ENCODE results near the gene SYT14.
"Not testable (repeated sequence)": the region's sequence is repeated elsewhere in the genome, so short reads cannot be mapped to it uniquely, and the experiment has no call there.

SYT14 gene

DNA sequence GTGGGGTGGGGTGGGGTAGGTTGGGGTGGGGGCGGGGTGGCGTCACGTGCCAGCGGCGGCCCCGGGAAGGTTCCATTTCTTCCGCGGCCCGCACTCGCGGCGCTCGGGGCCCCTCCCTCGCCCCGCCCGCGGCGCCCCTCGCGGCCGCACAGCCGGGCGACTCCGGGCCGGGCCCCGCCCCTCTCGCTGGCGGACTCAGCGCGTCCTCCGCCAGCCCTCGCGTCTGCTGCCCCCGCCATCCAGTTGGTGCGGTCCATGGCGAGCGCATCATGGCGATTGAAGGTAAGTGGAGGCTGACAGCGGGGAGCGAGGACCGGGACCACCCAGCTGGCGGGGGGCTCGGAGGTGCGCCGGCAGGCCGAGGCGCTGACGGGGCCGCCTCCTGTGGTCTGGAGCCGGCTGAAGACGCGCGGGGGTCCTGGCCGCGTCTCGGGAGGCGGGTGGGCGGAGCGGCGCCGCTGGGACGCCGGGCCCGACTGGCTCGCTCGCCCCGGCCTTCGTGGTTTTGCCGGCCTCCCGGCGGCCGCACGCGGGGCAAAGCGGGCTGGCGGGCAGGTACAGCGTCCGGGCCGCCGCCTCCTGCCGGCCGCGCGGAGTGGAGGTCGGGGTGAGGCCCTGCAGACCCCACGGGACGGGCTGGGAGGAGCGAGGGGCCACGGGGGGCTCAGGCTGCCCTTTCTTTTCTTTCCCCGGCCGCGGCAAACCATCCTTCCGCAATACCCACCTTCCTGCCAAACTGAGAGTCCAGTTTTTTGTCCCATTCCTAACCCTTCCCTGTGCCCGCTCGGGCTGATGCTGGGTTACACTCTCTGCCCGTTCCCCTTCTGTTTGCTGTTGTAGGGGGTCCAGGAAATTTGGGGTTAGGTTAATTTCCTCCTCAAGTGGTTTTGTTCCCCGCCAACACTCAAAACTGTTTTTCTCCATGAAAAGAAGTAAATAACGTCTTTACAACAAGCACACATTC is at the start of gene SYT14:
Gene SYT14, plus strand, starts transcription at position 222 of the 964 bp plus-strand sequence. Its CDS starts 48 bp downstream, at position 270.
- peak; percentile 83 for DNase-seq

DNA sequence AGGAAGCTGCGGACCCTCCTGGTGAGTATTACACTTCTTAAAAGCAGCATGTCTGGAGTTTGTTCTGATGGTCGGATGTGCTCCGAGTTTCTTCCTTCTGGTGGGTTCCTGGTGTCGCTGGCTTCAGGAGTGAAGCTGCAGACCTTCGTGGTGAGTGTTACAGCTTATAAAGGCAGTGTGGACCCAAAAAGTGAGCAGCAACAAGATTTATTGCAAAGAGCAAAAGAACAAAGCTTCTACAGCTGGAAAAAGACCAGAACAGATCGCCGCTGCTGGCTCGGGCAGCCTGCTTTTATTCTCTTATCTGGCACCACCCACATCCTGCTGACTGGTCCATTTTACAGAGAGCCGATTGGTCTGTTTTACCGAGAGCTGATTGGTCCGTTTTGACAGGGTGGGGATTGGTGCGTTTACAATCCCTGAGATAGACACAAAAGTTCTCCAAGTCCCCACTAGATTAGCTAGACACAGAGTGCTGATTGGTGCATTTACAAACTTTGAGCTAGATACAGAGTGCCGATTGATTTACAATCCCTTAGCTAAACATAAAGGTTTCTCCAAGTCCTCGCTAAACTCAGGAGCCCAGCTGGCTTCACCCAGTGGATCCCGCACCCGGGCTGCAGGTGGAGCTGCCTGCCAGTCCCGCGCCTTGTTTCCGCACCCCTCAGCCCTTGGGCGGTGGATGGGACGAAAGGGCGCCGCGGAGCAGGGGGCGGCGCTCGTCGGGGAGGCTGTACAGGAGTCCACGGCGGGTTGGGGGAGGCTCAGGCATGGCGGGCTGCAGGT is 49.5 kb upstream of the SYT14 start:
- not testable (repeated sequence) for DNase-seq

DNA sequence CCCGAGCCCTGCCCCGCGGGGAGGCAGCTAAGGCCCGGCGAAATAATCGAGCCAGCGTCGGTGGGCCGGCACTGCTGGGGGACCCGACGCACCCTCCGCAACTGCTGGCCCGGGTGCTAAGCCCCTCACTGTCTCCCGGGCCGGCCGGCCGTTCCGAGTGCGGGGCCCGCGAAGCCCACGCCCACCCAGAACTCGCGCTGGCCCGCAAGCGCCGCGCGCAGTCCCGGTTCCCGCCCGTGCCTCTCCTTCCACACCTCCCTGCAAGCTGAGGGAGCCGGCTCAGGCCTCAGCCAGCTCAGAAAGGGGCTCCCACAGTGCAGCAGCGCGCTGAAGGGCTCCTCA is 49.0 kb upstream of the SYT14 start:
- no peak for DNase-seq

DNA sequence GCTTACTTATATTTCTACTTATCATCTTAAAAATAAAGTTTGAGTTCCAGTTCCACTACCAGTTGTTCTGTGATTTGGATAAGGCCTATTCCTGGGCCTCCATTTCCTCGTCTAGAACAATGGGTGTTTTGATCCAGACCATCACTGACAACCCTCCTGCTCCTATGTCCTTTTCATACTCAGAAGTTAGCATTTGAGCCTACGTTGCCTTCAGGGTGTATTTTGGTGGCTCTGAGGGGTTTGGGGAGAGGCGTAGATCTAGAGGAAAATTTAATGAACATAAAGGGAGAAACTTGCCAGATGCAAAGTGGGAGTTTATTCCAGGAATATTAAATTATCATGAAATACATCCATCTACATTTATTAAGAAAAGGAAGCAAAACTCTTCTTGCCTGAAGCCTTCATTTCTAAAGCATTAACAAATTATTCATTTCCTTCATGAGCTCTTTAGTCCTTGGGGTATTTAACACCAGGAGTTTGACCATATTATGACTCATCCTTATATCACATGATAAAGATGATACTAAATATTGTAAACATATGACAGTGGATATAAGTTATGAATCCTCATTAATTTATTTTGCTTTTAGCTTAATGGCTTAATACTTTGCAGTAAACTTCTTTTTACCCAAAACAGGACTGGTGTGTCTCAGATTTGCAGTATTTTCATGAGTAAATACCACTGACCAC is 47.2 kb upstream of the SYT14 start:
- no peak for DNase-seq

DNA sequence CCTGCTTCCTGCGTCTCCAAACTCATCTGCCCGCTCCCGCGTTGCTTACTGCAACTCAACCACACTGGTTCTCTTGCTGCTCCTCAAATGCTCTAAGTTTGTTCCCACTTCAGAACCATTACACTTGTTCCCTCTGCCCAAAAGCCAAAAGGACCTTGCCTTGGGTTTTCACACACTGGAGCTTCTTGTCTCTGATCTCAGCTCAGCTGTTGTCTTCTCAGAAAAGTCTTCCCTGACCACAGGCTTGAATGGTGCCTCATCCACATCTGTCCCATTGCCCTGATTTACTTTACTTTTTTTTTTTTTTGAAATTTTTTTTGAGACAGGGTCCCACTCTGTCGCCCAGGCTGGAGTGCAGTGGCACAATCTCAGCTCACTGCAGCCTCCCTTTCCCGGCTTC is 44.3 kb upstream of the SYT14 start:
- DNase-seq = no peak

DNA sequence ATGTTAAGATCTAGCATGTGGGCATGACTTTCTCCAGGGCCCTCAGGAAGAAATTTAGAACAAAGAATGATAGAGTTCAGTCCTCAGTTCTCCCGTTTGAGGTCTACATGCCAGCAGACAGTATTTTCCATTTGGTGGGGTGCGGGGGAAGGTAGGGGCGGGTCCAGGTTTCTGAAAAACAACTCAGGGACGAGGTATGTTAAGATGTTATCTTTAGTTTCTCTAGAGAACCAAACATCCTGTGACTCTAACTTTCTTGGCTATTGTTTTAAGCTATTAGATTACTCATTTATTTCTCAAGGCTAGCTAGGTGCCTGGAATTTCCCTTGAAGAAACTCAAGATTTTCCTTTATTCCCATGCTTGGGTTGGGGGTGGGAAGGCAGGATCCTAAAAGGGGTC is 42.3 kb upstream of the SYT14 start:
- no peak for DNase-seq

DNA sequence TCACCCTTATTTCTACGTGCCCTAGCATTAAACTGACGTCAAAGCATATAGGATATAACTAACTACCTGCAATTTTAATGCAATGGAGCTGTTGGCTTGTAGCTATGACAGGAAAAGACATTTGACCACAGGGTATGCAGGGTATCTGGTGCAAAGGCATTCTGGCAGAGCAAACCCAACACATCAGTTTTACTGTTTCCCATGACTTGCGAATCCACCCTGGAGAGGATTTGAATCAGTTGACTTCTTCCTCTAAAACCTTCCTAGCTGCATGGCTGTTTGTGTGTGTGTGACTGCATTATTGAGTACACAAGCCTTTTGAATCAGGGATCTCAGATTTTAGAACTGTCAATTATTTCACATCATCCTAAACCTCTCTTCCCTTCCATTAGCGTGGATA is 41.7 kb upstream of the SYT14 start:
- DNase-seq = no peak

DNA sequence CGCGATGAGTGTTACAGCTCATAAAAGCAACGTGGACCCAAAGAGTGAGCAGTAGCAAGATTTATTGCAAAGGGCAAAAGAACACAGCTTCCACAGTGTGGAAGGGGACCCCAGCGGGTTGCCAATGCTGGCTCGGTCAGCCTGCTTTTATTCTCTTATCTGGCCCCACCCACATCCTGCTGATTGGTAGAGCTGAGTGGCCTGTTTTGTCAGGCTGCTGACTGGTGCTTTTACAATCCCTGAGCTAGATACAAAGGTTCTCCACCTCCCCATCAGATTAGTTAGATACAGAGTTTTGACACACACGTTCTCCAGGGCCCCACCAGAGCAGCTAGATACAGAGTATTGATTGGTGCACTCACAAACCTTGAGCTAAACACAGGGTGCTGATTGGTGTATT is 39.7 kb upstream of the SYT14 start:
- DNase-seq = not testable (repeated sequence)

DNA sequence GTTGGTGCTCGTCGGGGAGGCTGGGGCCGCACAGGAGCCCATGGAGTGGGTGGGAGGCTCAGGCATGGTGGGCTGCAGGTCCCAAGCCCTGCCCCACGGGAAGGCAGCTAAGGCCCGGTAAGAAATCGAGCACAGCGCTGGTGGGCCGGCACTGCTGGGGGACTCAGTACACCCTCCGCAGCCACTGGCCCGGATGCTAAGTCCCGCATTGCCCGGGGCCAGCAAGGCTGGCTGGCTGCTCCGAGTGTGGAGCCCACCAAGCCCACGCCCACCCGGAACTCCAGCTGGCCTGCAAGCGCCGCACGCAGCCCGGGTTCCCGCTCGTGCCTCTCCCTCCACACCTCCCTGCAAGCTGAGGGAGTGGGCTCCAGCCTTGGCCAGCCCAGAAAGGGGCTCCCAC is 39.2 kb upstream of the SYT14 start:
- DNase-seq = not testable (repeated sequence)

DNA sequence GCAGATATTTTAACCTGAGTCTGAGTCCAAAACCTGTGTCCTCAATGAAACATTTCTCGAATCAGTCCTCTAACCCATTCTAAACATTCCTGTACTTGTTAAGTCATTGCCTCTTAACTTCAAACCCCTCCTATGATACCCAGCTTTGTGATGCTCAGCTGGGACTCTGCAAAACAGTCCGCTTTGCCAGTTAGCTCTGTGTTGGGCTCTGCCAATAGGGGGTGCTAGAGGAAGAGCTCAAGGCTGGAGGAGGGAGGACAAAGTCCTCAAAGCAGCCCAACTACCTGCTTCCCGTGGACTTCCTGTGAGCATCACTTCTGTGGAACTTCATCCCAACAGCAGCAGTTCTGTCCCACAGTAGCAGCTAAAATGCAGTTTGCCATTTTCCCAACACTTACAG is 38.1 kb upstream of the SYT14 start:
- peak; percentile 9 for DNase-seq

DNA sequence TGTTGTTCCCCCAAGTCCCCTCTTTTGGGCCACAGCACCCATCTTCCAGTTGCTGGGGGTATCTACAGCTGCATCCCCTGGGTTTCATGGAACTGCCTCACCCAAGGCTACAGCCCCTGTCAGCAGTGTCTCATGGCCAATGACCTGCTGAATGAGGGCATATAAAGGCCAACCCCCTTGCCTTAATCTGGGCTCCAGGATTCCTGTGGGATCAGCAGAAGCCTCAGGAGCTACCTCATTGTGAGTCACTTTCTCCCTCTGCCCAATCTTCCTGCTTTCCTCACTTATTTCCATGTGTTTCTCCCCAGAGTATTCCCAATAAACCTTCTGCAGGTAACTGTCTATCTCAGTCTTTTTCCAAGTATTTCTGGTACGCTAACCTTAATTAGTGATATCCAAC is 37.3 kb upstream of the SYT14 start:
- no peak for DNase-seq

DNA sequence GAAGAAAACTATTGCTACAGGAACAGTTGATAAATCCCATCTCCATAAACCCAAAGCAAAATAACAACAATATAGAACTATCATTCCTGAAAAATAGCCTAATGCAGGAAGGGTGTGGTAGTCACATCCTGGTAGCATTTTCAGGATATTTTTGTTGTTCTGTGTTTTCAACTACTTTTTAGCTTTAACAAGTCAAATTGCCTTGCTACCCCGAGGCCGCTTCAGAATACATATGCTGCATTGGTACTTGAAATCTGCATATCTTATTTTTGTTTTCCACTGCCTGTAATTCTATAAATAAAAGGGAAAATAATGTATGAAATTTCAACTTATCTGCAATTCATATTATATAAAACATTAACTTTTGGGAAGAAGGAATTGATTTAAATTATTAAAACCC is 36.8 kb upstream of the SYT14 start:
- no peak for DNase-seq

DNA sequence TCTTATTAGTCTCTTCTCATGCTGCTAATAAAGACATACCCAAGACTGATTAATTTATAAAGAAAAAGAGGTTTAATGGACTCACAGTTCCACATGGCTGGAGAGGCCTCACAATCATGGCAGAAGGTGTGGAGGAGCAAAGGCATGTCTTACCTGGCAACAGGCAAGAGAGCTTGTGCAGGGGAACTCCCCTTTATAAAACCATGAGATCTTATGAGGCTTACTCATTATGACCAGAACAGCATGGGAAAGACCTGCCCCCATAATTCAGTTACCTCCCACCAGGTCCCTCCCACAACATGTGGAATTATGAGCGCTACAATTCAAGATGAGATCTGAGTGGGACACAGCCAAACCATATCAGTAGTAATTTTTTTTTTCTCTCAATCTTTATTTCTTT is 33.2 kb upstream of the SYT14 start:
- DNase-seq = not testable (repeated sequence)

DNA sequence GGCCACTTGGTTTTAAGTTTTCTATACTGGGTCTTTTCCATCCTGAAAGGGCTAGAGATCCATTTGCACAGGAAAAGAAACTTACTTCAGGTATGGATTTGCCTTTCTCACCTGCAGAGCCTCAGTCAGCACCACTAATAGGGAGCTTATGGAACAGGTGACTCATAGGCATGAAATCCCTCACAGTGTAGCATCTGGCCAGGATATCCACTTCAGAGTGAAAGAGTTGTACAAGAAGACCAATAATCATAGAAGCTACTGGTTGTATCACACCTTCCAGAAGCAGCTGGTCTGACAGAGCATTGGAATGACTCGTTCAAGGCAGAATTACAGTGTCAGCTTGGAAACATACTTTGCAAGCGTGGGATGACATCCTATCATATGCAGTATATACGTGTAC is 26.3 kb upstream of the SYT14 start:
- no peak for DNase-seq

DNA sequence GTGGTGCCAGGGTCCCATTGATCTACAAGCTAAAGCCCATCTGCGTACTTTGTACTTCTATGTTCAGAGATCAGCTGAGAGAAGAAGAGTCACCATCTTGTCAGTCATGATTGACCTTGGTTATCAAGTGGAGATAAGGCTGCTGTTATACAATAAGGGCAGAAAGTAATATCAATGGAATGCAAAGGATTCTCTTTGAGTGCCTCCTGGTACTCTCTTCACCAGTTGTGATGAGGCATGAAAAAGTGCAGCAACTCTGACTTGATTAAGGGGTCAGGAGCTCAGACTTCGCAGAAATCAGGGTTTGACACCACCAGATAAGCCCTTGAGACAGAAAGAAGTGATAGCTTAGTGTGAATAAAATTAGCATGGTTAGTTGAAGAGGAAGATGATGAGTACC is 25.7 kb upstream of the SYT14 start:
- no peak for DNase-seq

DNA sequence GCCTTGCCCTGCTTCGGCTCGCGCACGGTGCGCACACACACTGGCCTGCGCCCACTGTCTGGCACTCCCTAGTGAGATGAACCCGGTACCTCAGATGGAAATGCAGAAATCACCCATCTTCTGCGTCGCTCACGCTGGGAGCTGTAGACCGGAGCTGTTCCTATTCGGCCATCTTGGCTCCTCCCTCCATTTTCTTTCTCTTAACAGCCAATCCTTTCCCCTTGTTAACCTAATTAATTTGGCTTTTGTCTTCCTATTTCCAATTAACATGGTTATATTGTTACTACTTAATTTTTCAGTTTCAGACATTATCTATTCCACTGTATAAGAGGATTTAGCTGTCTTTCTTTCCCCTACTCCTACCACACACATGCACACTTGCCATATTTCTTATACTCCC is 18.4 kb upstream of the SYT14 start:
- DNase-seq = not testable (repeated sequence)

DNA sequence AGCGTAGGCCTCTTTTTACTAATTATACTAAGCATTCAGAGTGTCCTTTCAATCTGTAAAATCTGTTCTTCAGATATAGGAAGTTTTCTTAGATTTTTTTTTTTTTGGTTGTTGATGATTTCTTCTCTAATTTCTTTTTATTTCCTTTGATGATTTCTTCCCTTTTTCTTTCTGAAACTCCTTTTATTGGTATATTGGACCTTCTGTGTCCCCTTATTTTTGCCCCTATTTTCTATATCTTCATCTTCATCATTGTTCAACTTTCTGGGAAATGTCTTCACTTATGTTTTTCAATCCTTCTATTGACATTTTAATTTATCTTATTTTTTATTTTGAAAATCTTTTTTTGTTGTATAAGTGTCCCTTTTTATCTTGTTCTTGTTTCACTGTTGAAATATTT is 17.2 kb upstream of the SYT14 start:
- DNase-seq = no peak

DNA sequence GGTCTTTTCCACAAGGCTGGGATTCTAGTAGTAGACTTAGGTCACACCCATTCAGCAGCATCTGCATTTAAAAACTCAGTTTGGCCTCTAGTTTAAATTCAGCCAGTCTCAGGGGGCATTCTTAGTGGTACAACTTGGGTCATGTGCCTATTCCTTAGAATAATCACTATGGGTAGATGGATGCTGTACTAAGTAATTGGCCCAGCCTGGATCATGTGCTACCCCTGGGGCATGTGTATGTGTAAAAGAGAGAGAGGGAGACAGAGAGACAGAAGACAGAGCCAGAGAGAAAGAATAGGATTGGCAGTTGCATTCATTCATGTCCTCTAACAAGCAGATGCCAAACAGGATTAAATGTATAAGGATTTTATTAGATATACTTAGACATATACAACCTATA is 13.6 kb upstream of the SYT14 start:
- DNase-seq = no peak

DNA sequence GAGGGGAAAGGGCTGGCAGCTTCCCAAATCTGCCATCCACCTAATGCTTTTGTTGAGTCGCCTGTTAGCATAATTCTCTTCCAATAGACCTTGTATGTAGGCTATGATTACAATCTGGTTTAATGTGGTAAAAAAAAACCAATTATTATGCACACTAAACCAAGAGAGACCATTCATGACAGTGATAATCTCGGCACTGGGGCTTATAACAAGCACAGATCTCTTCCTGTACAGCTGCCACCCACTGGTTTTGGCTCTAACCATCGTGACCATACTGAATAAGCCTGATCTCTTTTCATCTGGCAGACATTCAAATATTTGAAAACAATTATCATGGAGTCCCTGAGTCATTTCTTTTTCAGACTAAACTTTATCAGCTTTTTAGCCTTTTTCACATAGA is 12.0 kb upstream of the SYT14 start:
- peak; percentile 94 for DNase-seq

DNA sequence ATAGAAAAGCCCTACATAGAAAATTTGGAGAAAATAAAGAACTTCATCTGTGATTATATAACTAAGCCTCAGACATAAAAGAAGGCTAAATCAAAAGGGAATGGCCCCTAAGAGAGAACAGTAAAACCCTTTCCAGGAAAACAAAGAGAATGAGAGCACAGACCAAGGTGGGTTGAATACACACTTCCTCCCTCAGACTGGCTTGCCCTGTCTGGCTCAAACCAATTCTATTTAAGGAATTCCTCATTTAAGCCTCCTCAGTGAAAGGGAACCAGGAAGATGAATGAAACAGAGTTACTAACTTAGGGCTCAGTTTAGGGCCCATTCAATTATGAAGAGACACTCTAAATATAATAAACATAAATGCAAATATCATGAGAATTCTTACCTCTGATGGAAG is 10.6 kb upstream of the SYT14 start:
- DNase-seq = no peak

DNA sequence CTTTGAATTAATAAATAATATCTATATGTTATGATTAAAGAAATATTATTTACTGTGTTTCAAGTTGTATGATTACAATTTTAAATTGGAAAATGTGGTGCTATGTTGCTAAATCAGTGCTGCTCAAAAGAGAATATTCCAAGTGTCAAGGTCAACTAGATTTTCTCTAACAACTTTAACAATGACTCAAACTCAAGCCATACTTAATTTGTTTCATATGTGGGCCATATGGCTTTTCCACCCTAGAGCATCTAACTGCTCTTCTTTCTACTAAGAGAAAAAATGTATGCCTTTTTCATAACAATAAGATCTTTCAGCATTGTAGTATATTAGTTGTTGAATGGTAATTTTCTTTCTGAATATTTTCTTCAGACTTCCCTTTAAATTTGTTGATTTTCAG is 8.3 kb upstream of the SYT14 start:
- DNase-seq = no peak

DNA sequence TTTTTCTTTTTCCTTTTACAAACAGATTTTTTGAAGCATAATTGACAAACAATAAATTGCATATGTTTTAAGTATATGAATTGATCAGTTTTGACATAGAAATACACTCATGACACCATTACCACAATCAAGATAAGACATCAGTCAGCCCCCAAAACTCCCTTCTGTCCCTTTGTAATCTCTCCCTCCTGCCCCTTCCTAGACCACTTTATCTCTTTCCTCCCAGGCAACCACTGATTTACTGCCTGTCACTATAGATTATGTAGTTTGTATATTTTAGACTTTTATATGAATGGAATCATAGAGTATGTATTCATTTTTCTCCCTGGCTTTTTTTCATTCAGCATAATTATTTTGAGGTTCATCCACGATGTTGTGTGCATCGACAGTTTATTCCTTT is 6.9 kb upstream of the SYT14 start:
- DNase-seq = no peak

DNA sequence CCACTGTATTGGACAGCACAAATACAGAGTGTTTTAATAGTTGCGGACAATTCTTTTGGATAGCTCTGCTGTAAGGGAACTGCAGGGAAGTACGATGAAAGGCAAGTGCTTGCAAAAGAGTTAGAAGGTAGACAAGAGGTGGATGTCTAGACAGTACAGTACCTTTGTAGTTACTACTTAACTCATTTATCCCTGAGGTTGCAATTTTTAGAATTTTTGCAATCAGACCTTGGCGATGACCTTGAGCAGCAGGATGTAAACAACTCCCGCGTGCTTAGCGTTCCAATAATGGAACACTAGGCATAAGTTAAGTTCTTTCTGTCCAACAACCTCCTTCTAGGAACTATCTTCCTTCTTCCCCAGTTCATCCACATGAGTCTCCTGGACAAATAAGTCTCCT is 1.9 kb upstream of the SYT14 start:
- no peak for DNase-seq

DNA sequence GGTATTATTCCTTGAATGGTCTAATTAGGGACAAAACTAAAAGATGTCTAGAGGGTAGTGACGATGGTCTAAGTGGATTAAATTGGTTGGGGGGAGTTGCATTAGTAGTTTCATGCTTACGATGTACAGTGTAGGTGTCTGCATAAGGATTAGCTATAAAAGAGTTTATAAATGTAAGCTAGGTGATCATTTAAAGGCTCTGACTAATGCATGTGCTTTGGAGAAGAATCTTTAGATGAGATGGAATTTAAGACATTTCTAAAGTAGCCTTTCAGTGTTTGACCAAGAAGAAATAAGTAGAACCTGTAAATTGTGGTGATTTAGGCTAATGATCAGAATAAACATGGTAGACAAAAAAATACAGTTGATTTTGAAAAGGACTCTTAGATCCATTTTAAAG is 7.4 kb downstream of the SYT14 start:
- no peak for DNase-seq

Data from COR-L47 (cell line).